K562 (cell line): ENCODE measurements around the gene ADNP2. TPM values are rescaled to one million over a fixed set of nuclear protein-coding genes. Genes with fewer than 3 reads are reported as not detected.

ENCODE experiments used
- BCOR ChIP-seq: fragments of 450-650 bp; IDR thresholded peaks from 2 replicates; pipeline ENCODE4 v1.6.1; 2016
- BHLHE40 ChIP-seq: IDR thresholded peaks from 2 replicates; pipeline ENCODE4 v1.6.1; 2011; ENCODE audit warnings: low read length, improper control_type of control experiment
- CREB1 ChIP-seq, 2 experiments: sonication (generic) in 1 of 2; formaldehyde crosslinking in 1 of 2; IDR thresholded peaks; 2 replicates each; pipeline versions ENCODE4 v1.6.1 to v1.8.0; 2012 to 2022; ENCODE audit warnings: inconsistent platforms in 1 of 2, mild to moderate bottlenecking in 1 of 2, missing genetic modification reagents in 1 of 2, moderate library complexity in 1 of 2
- FIP1L1 ChIP-seq: fragments of 200-400 bp; formaldehyde crosslinking; IDR thresholded peaks from 2 replicates; pipeline ENCODE4 v1.6.1; 2018; ENCODE audit warnings: mild to moderate bottlenecking, low read depth, low read length; ENCODE audit not compliant: poor library complexity, severe bottlenecking
- GABPA ChIP-seq: fragments of 200-800 bp; sonication (Bioruptor generic); conservative IDR thresholded peaks from 2 replicates; pipeline ENCODE4 v1.6.1; 2016; ENCODE audit warnings: low read depth, missing genetic modification characterization, missing compliant biosample characterization
- KDM5B ChIP-seq: fragments of 200-600 bp; sonication (generic); IDR thresholded peaks from 2 replicates; pipeline ENCODE4 v1.6.1; 2012; ENCODE audit warnings: low read depth, mild to moderate bottlenecking, moderate library complexity, low read length, control low read depth, inconsistent platforms; ENCODE audit not compliant: insufficient replicate concordance
- KHSRP ChIP-seq: fragments of 450-650 bp; IDR thresholded peaks from 2 replicates; pipeline ENCODE4 v1.6.1; 2017
- PHF8 ChIP-seq: fragments of 200-600 bp; sonication (generic); IDR thresholded peaks from 2 replicates; pipeline ENCODE4 v1.6.1; 2012; ENCODE audit warnings: mixed run types, mild to moderate bottlenecking, inconsistent platforms, low read length, moderate library complexity, borderline replicate concordance
- RAD51 ChIP-seq: fragments of 450-650 bp; IDR thresholded peaks from 2 replicates; pipeline ENCODE4 v1.7.1; 2016; ENCODE audit warnings: low read depth, mild to moderate bottlenecking, borderline replicate concordance
- SIN3B ChIP-seq: fragments of 450-650 bp; IDR thresholded peaks from 2 replicates; pipeline ENCODE4 v1.6.1; 2017; ENCODE audit warnings: low read depth, mild to moderate bottlenecking, moderate library complexity
- SP1 ChIP-seq: sonication (generic); formaldehyde crosslinking; IDR thresholded peaks from 2 replicates; pipeline ENCODE4 v1.8.1; 2022; ENCODE audit warnings: mild to moderate bottlenecking, missing genetic modification reagents
- SRSF9 ChIP-seq: fragments of 200-400 bp; formaldehyde crosslinking; IDR thresholded peaks from 2 replicates; pipeline ENCODE4 v1.6.1; 2017; ENCODE audit warnings: low read depth, low read length, borderline replicate concordance
- TAF1 ChIP-seq: IDR thresholded peaks from 2 replicates; pipeline ENCODE4 v1.6.1; 2011; ENCODE audit warnings: mild to moderate bottlenecking, low read length, moderate library complexity; ENCODE audit not compliant: insufficient read depth, control insufficient read depth, severe bottlenecking; ENCODE audit errors: extremely low read depth
- TFE3 ChIP-seq: fragments of 450-650 bp; formaldehyde crosslinking; IDR thresholded peaks from 2 replicates; pipeline ENCODE4 v1.4.0; 2020; ENCODE audit warnings: mild to moderate bottlenecking, mixed read lengths
- ZBTB1 ChIP-seq: sonication (generic); formaldehyde crosslinking; IDR thresholded peaks from 2 replicates; pipeline ENCODE4 v1.8.1; 2023; ENCODE audit warnings: missing genetic modification reagents, low read depth, mild to moderate bottlenecking, borderline replicate concordance
- polyA plus RNA-seq, 8 experiments: library from polyadenylated mRNA; depleted of rRNA in 4 of 8; stranded (reverse) in 5 of 8; unstranded in 3 of 8; fragments of >200 nt; fragmentation: Nextera tagmentation in 2 of 8; fragmentation: Illumina TruSeq in 1 of 8; extraction: Ambion mirVana in 2 of 8; extraction: Trizol in 1 of 8; gene quantifications; 2 replicates each; pipeline versions ENCODE4 v1.2.1 to v1.2.3, GENCODE V29; 2011 to 2014; ENCODE audit warnings: inconsistent platforms in 1 of 8, missing spikeins in 1 of 8
- total RNA-seq, 7 experiments: library from RNA; depleted of rRNA in 6 of 7; stranded (reverse); fragments of >200 nt in 6 of 7; fragmentation: Illumina TruSeq in 2 of 7; extraction: Trizol in 2 of 7; gene quantifications; 2 replicates each; pipeline versions ENCODE4 v1.2.1 to v1.2.3, GENCODE V29; 2011 to 2021; ENCODE audit warnings: low replicate concordance in 1 of 7
- TF ChIP-seq, protein P1 (sequence below): fragments of 450-650 bp; IDR thresholded peaks from 2 replicates; pipeline ENCODE4 v1.6.1; 2016
- TF ChIP-seq, protein P2 (sequence below), 2 experiments: IDR thresholded peaks; 2 replicates each; pipeline ENCODE4 v1.6.1; 2011; ENCODE audit warnings: borderline replicate concordance in 1 of 2, control low read depth in 1 of 2, low read depth in 1 of 2, low read length in 1 of 2, mild to moderate bottlenecking in 1 of 2, mixed read lengths in 1 of 2, moderate library complexity in 1 of 2; ENCODE audit not compliant: insufficient read depth in 1 of 2, insufficient read length in 1 of 2, poor library complexity in 1 of 2, severe bottlenecking in 1 of 2; ENCODE audit errors: extremely low read depth in 1 of 2
- TF ChIP-seq, protein P3 (sequence below): sonication (generic); formaldehyde crosslinking; IDR thresholded peaks from 2 replicates; pipeline ENCODE4 v1.8.0; 2022; ENCODE audit warnings: mild to moderate bottlenecking, missing genetic modification reagents
- TF ChIP-seq, protein P4 (sequence below): fragments of 450-650 bp; IDR thresholded peaks from 2 replicates; pipeline ENCODE4 v1.6.1; 2014; ENCODE audit warnings: low read depth, mild to moderate bottlenecking, moderate library complexity, borderline replicate concordance

The ADNP2 gene
- total and polyA plus RNA-seq, 9 of the 15 experiments (the other 6 are each of a cell fraction or from before 2014, with no cell fraction given): 5.8 to 24.3 (median 16.0) TPM

- TF ChIP-seq, protein P1, sequence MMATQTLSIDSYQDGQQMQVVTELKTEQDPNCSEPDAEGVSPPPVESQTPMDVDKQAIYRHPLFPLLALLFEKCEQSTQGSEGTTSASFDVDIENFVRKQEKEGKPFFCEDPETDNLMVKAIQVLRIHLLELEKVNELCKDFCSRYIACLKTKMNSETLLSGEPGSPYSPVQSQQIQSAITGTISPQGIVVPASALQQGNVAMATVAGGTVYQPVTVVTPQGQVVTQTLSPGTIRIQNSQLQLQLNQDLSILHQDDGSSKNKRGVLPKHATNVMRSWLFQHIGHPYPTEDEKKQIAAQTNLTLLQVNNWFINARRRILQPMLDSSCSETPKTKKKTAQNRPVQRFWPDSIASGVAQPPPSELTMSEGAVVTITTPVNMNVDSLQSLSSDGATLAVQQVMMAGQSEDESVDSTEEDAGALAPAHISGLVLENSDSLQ: peak; percentile 81
- TF ChIP-seq TAF1 (peak; percentile 70), KDM5B (peak; percentile 49), PHF8 (peak; percentile 74; the same call in 1 of the 2 replicates), FIP1L1 (no peak), GABPA (peak; percentile 89), KHSRP (peak; percentile 85), BCOR (no peak), SRSF9 (no peak), ZBTB1 (CRISPR knock-in tag) (no peak), BHLHE40 (peak; percentile 46), TFE3 (CRISPR knock-in tag) (peak; percentile 90), RAD51 (peak; percentile 98), SIN3B (peak; percentile 58), SP1 (CRISPR knock-in tag) (peak; percentile 74), CREB1 (IDR thresholded peaks at IDR 0.05) (peak; percentile 85), CREB1 (CRISPR knock-in tag; IDR thresholded peaks at IDR 0.05) (peak; percentile 87)
- TF ChIP-seq, protein P2, sequence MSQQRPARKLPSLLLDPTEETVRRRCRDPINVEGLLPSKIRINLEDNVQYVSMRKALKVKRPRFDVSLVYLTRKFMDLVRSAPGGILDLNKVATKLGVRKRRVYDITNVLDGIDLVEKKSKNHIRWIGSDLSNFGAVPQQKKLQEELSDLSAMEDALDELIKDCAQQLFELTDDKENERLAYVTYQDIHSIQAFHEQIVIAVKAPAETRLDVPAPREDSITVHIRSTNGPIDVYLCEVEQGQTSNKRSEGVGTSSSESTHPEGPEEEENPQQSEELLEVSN (IDR thresholded peaks at IDR 0.05; ENCODE audit: borderline replicate concordance in 1 of 2, extremely low read depth in 1 of 2, insufficient read depth in 1 of 2, insufficient read length in 1 of 2, low read depth in 1 of 2, low read length in 1 of 2, poor library complexity in 1 of 2, severe bottlenecking in 1 of 2): peak in 1 of 2 experiments; percentile 23
- TF ChIP-seq, protein P3, sequence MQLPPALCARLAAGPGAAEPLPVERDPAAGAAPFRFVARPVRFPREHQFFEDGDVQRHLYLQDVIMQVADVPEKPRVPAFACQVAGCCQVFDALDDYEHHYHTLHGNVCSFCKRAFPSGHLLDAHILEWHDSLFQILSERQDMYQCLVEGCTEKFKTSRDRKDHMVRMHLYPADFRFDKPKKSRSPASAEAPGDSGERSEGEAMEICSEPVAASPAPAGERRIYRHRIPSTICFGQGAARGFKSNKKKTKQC (CRISPR knock-in tag): no peak
- TF ChIP-seq, protein P4, sequence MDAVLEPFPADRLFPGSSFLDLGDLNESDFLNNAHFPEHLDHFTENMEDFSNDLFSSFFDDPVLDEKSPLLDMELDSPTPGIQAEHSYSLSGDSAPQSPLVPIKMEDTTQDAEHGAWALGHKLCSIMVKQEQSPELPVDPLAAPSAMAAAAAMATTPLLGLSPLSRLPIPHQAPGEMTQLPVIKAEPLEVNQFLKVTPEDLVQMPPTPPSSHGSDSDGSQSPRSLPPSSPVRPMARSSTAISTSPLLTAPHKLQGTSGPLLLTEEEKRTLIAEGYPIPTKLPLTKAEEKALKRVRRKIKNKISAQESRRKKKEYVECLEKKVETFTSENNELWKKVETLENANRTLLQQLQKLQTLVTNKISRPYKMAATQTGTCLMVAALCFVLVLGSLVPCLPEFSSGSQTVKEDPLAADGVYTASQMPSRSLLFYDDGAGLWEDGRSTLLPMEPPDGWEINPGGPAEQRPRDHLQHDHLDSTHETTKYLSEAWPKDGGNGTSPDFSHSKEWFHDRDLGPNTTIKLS: peak; percentile 70; the same call in 1 of the 2 replicates
Measured at GRCh38 chr18:80108739-80109675, at the start of gene ADNP2 (continued).
